Activated CD4-positive, alpha-beta T cell treated with anti-CD3 and anti-CD28 coated beads, Interleukin-2, amount 10 ng/mL, durations not matched to agents 24 days and 14 days (primary cell): ENCODE results near the gene LTBP4. TPM values are rescaled to one million over a fixed set of nuclear protein-coding genes. Genes with fewer than 3 reads are reported as not detected.
A peak's percentile ranks its signal among the peaks of the same experiment; 100 is the strongest.
"Not testable (repeated sequence)": the region's sequence is repeated elsewhere in the genome, so short reads cannot be mapped to it uniquely, and the experiment has no call there.

Source experiments
- DNase-seq: peaks from one replicate; pipeline ENCODE4 v3.0.0; 2022
- H3K27ac Mint-ChIP-seq: one replicate; pipeline ENCODE4 v1.8.0; 2022; ENCODE audit warnings: mild to moderate bottlenecking, mixed read lengths
- H3K27me3 Mint-ChIP-seq: one replicate; pipeline ENCODE4 v1.8.0; 2022; ENCODE audit warnings: mixed read lengths
- H3K36me3 Mint-ChIP-seq: one replicate; pipeline ENCODE4 v1.8.0; 2022; ENCODE audit warnings: low read depth, mild to moderate bottlenecking, mixed read lengths
- H3K4me1 Mint-ChIP-seq: one replicate; pipeline ENCODE4 v1.8.0; 2021; ENCODE audit warnings: mixed read lengths
- H3K4me3 Mint-ChIP-seq: one replicate; pipeline ENCODE4 v1.8.0; 2022; ENCODE audit warnings: mild to moderate bottlenecking, moderate library complexity, mixed read lengths
- H3K9me3 Mint-ChIP-seq: one replicate; pipeline ENCODE4 v1.8.0; 2021; ENCODE audit warnings: mixed read lengths
- intact Hi-C: fragments of 100-400 bp; cut with micrococcal nuclease; formaldehyde crosslinking; loops from one replicate; pipeline ENCODE4 v1.15.1; 2023
- total RNA-seq: library from RNA; stranded (reverse); gene quantifications from 2 replicates; pipeline ENCODE4 v1.2.3, GENCODE V29; 2022

LTBP4 gene
- total RNA-seq, 1 donor from 2014 or later, result 126 TPM

DNA sequence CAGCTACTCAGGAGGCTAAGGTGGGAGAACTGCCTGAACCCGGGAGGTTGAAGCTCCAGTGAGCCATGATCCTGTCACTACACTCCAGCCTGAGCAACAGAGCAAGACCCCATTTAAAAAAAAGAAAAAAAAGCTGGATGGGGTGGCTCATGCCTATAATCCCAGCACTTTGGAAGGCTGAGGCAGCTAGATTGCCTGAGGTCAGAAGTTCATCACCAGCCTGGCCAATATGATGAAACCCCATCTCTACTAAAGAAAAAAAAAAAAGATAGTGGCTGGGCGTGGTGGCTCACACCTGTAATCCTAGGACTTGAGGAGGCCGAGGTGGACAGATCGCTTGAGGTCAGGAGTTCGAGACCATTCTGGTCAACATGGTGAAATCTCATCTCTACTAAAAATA lies 15.0 kb downstream of the LTBP4 start:
- Mint-ChIP-seq H3K27me3 (no peaks in the 10 kb centered on the region), H3K36me3 (peaks cover 32% of the 10 kb centered on the region), H3K4me1 (peaks cover 30% of the 10 kb centered on the region), H3K9me3 (no peaks in the 10 kb centered on the region), H3K27ac (peak overlapping the region; percentile 98), H3K4me3 (no peak overlapping the region)
- intact Hi-C loops, result loop anchor here (10.0 kb wide), 2 partner anchors 99 to 331 kb away; partner anchors contain the start of genes AKT2, COQ8B and ITPKC
- DNase-seq, result no peak

DNA sequence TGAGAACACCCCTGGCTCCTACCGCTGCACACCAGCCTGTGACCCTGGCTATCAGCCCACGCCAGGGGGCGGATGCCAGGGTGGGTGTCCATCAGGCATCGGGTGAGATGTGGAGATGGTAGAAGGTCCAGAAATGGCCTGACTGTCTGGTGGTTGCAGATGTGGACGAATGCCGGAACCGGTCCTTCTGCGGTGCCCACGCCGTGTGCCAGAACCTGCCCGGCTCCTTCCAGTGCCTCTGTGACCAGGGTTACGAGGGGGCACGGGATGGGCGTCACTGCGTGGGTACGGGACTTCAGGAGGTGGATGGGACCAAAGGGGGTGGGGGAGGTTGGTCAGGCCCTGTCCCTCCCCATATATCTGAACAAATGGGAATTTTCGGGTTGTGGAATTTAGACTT lies 15.8 kb downstream of the LTBP4 start:
- H3K27me3 Mint-ChIP-seq, result no peaks in the 10 kb centered on the region
- DNase-seq, result no peak
- H3K36me3 Mint-ChIP-seq, result peaks cover 39% of the 10 kb centered on the region
- H3K27ac Mint-ChIP-seq, result no peak overlapping the region
- H3K4me1 Mint-ChIP-seq, result peaks cover 30% of the 10 kb centered on the region
- intact Hi-C loops, result loop anchor here (10.0 kb wide), 2 partner anchors 98 to 332 kb away; partner anchors contain the start of genes AKT2, COQ8B and ITPKC
- H3K4me3 Mint-ChIP-seq, result no peak overlapping the region
- no peaks in the 10 kb centered on the region for H3K9me3 Mint-ChIP-seq

DNA sequence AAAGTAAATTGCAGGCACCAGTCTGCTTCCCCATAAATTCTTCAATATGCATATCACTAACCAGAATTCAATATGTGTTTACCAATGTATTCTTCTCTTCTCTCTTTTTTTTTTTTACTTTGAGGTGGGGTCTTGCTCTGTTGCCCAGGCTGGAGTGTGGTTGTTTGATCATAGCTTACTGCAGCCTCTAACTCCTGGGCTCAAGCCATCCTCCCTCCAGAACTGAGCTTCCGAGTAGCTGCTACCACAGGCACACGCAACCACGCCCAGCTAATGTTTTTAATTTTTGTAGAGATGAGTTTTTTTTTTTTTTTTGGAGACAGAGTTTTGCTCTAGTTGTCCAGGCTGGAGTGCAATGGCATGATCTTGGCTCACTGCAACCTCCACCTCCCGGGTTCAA lies 16.8 kb downstream of the LTBP4 start:
- Mint-ChIP-seq H3K4me3 (no peak overlapping the region), H3K27me3 (no peaks in the 10 kb centered on the region), H3K9me3 (no peaks in the 10 kb centered on the region), H3K27ac (peak overlapping the region; percentile 60), H3K4me1 (peaks cover 32% of the 10 kb centered on the region), H3K36me3 (peaks cover 47% of the 10 kb centered on the region)
- DNase-seq, result no peak
- intact Hi-C loops, result loop anchor here (10.0 kb wide), 2 partner anchors 97 to 333 kb away; partner anchors contain the start of genes AKT2, COQ8B and ITPKC

DNA sequence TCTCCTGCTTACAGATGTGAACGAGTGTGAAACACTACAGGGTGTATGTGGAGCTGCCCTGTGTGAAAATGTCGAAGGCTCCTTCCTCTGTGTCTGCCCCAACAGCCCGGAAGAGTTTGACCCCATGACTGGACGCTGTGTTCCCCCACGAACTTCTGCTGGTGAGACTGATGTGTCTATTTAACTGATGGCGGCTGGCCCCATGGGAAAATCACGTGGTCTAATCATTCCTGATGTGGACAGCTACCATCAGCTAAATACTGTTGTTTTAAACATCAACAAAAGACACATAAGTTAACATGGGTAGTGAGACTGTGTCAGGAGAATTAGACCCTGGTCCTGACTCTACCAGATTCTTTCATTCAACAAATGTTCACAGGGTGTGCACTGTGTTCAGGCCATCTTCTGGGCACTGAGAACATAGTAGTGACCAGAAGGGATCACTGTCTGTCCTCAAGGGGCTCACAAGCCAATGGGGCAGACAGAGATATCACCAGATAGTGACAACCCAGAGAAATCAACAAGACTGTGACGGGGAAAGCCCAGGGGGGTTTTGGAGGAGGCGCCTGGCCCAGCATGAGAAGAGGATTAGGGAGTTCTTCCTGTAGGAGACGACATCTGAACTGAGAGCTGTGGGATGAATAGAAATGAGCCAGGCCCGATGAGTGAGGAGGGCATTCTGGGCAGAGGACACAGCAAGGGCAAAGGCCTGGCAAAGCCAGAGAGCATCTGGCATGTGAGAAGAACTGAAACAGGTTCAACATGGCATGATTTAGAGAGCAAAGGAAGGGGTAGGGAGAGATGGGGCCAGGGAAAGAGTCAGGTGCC lies 18.4 kb downstream of the LTBP4 start:
- H3K4me1 Mint-ChIP-seq, result peaks cover 34% of the 10 kb centered on the region
- DNase-seq, result no peak
- no peaks in the 10 kb centered on the region for H3K27me3 Mint-ChIP-seq
- H3K4me3 Mint-ChIP-seq, result peak overlapping the region; percentile 13
- intact Hi-C loops, result loop anchor here (10.0 kb wide), 2 partner anchors 95 to 335 kb away; partner anchors contain the start of genes AKT2, COQ8B and ITPKC
- H3K27ac Mint-ChIP-seq, result peak overlapping the region; percentile 66
- H3K9me3 Mint-ChIP-seq, result no peaks in the 10 kb centered on the region
- H3K36me3 Mint-ChIP-seq, result peaks cover 56% of the 10 kb centered on the region

DNA sequence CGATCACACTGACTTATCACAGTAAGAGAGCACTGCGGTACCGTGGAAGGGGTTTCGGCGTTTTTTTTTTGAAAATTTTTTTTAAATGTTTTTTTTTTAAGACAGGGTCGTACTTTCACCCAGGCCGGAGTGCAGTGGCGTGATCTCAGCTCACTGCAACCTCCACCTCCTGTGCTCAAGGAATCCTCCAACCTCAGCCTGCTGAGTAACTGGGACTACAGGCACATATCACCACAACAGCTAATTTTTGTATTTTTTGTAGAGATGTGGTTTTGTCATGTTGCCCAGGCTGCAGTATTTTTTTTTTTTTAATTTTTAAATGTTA lies 19.0 kb downstream of the LTBP4 start:
- intact Hi-C loops, result no loop called here
- no peaks in the 10 kb centered on the region for H3K27me3 Mint-ChIP-seq
- peak overlapping the region; percentile 66 for H3K27ac Mint-ChIP-seq
- peaks cover 32% of the 10 kb centered on the region for H3K4me1 Mint-ChIP-seq
- no peaks in the 10 kb centered on the region for H3K9me3 Mint-ChIP-seq
- H3K36me3 Mint-ChIP-seq, result peaks cover 55% of the 10 kb centered on the region
- no peak overlapping the region for H3K4me3 Mint-ChIP-seq
- DNase-seq, result no peak

DNA sequence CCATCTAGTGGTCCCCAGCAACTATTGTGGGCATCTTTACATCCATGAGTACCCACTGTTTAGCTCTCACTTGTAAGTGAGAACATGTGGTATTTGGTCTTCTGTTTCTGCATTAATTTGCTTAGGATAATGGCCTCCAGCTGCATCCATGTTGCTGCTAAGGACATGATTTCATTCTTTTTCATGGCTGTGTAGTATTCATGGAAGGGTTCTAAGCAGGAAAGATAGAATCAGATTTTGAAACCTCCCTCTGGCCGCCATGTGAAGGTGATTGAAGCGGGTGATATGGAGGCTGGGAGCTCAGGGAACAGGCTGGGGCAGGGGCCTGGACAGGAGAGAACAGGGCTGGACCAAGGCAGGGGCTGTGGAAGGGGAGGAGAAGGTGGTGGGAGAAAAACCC lies 20.1 kb downstream of the LTBP4 start:
- Mint-ChIP-seq H3K4me3 (no peak overlapping the region), H3K27ac (peak overlapping the region; percentile 41), H3K27me3 (no peaks in the 10 kb centered on the region), H3K4me1 (peaks cover 34% of the 10 kb centered on the region), H3K36me3 (peaks cover 59% of the 10 kb centered on the region), H3K9me3 (no peaks in the 10 kb centered on the region)
- intact Hi-C loops, result no loop called here
- DNase-seq, result no peak

DNA sequence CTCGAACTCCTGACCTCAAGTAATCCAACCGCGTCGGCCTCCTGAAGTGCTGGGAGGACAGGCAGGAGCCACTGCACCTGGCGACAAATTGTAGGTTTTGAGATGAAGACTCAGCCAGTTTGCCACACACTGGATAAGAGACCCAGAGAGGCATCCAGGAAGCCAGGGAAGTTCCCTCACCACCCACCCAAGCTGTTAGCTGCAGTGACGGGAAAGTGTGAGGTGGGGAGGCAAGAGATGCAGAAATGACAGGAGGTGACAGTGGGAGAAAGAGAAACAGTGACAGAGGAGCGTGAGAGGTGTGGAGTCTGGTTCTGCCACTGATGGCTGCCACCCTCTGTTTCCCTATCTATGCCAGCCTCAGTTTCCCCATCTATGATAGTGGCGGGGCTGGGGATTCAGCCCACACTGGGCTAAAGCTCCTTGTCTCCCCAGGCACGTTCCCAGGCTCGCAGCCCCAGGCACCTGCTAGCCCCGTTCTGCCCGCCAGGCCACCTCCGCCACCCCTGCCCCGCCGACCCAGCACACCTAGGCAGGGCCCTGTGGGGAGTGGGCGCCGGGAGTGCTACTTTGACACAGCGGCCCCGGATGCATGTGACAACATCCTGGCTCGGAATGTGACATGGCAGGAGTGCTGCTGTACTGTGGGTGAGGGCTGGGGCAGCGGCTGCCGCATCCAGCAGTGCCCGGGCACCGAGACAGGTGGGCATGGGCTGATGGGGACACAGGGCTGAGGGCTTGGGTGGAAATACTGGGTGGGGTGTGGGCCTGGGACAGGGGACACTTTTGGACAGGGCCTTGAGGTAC lies 21.0 kb downstream of the LTBP4 start:
- Mint-ChIP-seq H3K9me3 (no peaks in the 10 kb centered on the region), H3K4me1 (peaks cover 33% of the 10 kb centered on the region), H3K4me3 (no peak overlapping the region), H3K36me3 (peaks cover 61% of the 10 kb centered on the region), H3K27me3 (no peaks in the 10 kb centered on the region), H3K27ac (peak overlapping the region; percentile 54)
- intact Hi-C loops, result no loop called here
- DNase-seq, result no peak

DNA sequence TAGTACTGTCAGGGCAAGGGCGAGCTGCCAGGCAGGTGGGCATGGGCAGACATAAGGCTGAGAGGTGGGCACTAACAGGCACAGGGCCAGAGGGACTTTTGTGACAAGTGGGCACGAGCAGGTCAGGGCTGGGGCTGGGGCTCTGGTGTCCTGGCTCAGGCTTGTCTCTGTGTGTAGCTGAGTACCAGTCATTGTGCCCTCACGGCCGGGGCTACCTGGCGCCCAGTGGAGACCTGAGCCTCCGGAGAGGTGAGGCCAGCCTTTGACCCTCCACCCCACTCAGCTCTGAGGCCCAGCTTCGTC lies 21.6 kb downstream of the LTBP4 start:
- no peaks in the 10 kb centered on the region for H3K27me3 Mint-ChIP-seq

GRCh38 chr19:40623403-40624251 lies 22.5 kb downstream of the LTBP4 start:
- no peak overlapping the region for H3K4me3 Mint-ChIP-seq

More for the DNA sequence above, 21.6 kb downstream of the LTBP4 start:
- intact Hi-C loops, result no loop called here
- H3K9me3 Mint-ChIP-seq, result no peaks in the 10 kb centered on the region
- DNase-seq, result no peak
- peak overlapping the region; percentile 51 for H3K27ac Mint-ChIP-seq
- H3K36me3 Mint-ChIP-seq, result peaks cover 63% of the 10 kb centered on the region
- H3K4me1 Mint-ChIP-seq, result peaks cover 33% of the 10 kb centered on the region
- no peak overlapping the region for H3K4me3 Mint-ChIP-seq

DNA sequence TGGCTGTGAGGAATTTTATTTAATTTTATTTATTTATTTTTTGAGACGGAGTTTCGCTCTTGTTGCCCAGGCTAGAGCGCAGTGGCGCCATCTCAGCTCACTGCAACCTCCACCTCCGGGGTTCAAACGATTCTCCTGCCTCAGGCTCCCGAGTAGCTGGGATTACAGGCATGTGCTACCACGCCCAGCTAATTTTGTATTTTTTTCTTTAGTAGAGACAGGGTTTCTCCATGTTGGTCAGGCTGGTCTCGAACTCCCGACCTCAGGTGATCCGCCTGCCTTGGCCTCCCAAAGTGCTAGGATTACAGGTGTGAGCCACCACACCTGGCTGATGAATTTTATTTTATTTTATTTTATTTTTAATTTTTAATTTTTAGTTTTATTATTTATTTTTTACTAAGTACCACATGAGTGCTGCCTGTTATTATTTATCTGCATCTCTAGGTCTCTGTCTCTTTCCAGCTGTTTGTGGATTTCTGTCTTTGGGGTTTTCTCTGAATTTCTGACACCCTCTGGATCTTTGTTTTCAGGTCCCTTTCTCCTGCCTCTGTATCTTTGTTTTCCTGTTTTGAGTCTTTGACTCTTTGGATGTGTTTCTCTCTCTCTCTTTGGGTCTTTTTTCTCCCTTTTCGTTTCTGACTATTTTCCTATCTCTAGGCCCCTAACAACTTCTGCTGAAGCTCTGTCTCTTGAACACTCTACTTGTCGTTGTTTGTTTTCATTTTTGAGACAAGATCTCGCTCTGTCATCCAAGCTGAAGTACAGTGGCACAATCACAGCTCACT lies 23.4 kb downstream of the LTBP4 start:
- Mint-ChIP-seq H3K27ac (peak overlapping the region; percentile 17), H3K36me3 (peaks cover 50% of the 10 kb centered on the region), H3K4me1 (peaks cover 28% of the 10 kb centered on the region)
- H3K27me3 Mint-ChIP-seq, H3K9me3 Mint-ChIP-seq, H3K4me3 Mint-ChIP-seq, DNase-seq, intact Hi-C loops: not testable (repeated sequence)

More at GRCh38 chr19:40623403-40624251, 22.5 kb downstream of the LTBP4 start:
- intact Hi-C loops, result no loop called here
- H3K4me1 Mint-ChIP-seq, result peaks cover 30% of the 10 kb centered on the region
- no peaks in the 10 kb centered on the region for H3K9me3 Mint-ChIP-seq
- H3K27ac Mint-ChIP-seq, result peak overlapping the region; percentile 60
- DNase-seq, result no peak
- no peaks in the 10 kb centered on the region for H3K27me3 Mint-ChIP-seq
- peaks cover 57% of the 10 kb centered on the region for H3K36me3 Mint-ChIP-seq

- H3K9me3 Mint-ChIP-seq, result no peaks in the 10 kb centered on the region
- H3K27me3 Mint-ChIP-seq, result no peaks in the 10 kb centered on the region
- no peak for DNase-seq
- H3K36me3 Mint-ChIP-seq, result peaks cover 52% of the 10 kb centered on the region
- peak overlapping the region; percentile 75 for H3K27ac Mint-ChIP-seq
- no peak overlapping the region for H3K4me3 Mint-ChIP-seq
- peaks cover 27% of the 10 kb centered on the region for H3K4me1 Mint-ChIP-seq
- intact Hi-C loops, result no loop called here
Measured at GRCh38 chr19:40625406-40626120, 24.4 kb downstream of the LTBP4 start.

DNA sequence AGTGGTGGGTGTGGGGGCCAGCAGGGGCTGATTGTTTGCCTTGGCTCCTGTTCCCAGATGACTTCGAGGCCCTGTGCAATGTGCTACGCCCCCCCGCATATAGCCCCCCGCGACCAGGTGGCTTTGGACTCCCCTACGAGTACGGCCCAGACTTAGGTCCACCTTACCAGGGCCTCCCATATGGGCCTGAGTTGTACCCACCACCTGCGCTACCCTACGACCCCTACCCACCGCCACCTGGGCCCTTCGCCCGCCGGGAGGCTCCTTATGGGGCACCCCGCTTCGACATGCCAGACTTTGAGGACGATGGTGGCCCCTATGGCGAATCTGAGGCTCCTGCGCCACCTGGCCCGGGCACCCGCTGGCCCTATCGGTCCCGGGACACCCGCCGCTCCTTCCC lies 25.7 kb downstream of the LTBP4 start:
- H3K4me1 Mint-ChIP-seq, result peaks cover 24% of the 10 kb centered on the region
- no peak for DNase-seq
- no peak overlapping the region for H3K4me3 Mint-ChIP-seq
- intact Hi-C loops, result no loop called here
- peaks cover 46% of the 10 kb centered on the region for H3K36me3 Mint-ChIP-seq
- H3K9me3 Mint-ChIP-seq, result no peaks in the 10 kb centered on the region
- no peaks in the 10 kb centered on the region for H3K27me3 Mint-ChIP-seq
- no peak overlapping the region for H3K27ac Mint-ChIP-seq
